Measurements from ENCODE around the gene UBE2Q1. TPM values are rescaled to one million over a fixed set of nuclear protein-coding genes. Genes with fewer than 3 reads are reported as not detected.
A peak's percentile ranks its signal among the peaks of the same experiment; 100 is the strongest.

Gene UBE2Q1
- total and polyA plus RNA-seq, 2 donors: 33.0 to 49.4 TPM

DNA sequence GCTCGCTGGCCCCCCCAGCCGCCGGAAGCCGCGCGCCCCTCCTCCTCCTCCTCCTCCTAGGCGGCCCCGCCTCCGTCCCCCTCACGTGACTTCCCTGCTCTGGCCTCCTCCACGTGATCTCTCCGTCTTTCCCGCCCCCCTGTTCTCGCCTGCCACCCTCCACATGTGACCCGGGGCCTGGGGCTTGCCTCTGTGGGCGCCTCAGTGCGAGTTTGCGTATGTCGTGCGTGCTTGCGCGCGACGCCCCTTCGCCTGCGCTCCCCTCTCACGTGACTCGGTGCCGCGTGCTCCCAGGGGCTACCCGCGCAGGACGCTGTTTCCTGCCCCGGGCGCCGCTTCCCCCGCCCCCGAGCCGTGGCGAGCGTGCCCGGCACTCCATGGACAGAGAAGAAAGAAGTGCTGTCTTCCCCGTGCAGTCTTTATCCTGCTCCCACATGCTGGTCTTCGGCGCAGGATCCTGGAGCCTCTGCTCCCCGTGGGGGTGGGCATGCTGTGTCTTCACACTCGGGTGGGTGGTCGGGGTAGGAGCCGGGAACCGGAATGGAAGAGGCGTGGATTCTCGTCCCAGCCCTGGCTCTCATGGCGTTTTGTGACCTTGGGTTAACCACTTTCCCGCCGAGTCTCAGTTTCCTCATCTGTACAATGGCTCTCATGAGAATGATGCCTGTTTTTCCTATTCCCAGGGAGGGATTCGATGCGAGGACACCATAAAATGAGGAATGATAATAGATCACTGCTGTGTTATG is 431 bp upstream of the UBE2Q1 start:
- Histone ChIP-seq H3K36me3 (ENCODE audit: control insufficient read depth in 2 of 2, insufficient read depth in 2 of 2, low read length in 1 of 2) (peaks cover 18 to 21% of the 10 kb centered on the region in 2 donors), H3K27ac (ENCODE audit: low read depth in 1 of 2, low read length in 1 of 2) (peak overlapping the region; percentile 33 to 90), H3K4me1 (ENCODE audit: control insufficient read depth in 2 of 2, insufficient read depth in 2 of 2, low read length in 2 of 2) (peaks cover 18 to 31% of the 10 kb centered on the region in 2 donors), H3K27me3 (ENCODE audit: control insufficient read depth in 2 of 2, insufficient read depth in 1 of 2, low read length in 1 of 2) (no peaks in the 10 kb centered on the region), H3K9me3 (ENCODE audit: control insufficient read depth in 2 of 2, insufficient read depth in 1 of 2, low read length in 1 of 2) (no peaks in the 10 kb centered on the region), H3K4me3 (ENCODE audit: low read length in 2 of 2) (peak overlapping the region; percentile 78 to 92)
- WGBS: under 1% methylated on average over 57 of the region's 57 CpGs
- peak; percentile 95 to 99 (median 99) for DNase-seq (ENCODE audit: low read depth in 6 of 9, low spot score in 9 of 9)

- H3K27ac ChIP-seq (ENCODE audit: low read depth in 1 of 2, low read length in 1 of 2): no peak overlapping the region
- no peaks in the 10 kb centered on the region for H3K9me3 ChIP-seq (ENCODE audit: control insufficient read depth in 2 of 2, insufficient read depth in 1 of 2, low read length in 1 of 2)
- peaks cover 33 to 36% of the 10 kb centered on the region in 2 donors for H3K36me3 ChIP-seq (ENCODE audit: control insufficient read depth in 2 of 2, insufficient read depth in 2 of 2, low read length in 1 of 2)
- peak overlapping the region; percentile 79 to 92 for H3K4me3 ChIP-seq (ENCODE audit: low read length in 2 of 2)
- WGBS: 43% methylated on average over 7 of the region's 7 CpGs
- DNase-seq (ENCODE audit: low read depth in 6 of 9, low spot score in 9 of 9): no peak
- no peaks in the 10 kb centered on the region for H3K27me3 ChIP-seq (ENCODE audit: control insufficient read depth in 2 of 2, insufficient read depth in 1 of 2, low read length in 1 of 2)
- H3K4me1 ChIP-seq (ENCODE audit: control insufficient read depth in 2 of 2, insufficient read depth in 2 of 2, low read length in 2 of 2): peaks cover 18 to 31% of the 10 kb centered on the region in 2 donors
Observed at GRCh38 chr1:154557248-154557938, 1.1 kb downstream of the UBE2Q1 start.

DNA sequence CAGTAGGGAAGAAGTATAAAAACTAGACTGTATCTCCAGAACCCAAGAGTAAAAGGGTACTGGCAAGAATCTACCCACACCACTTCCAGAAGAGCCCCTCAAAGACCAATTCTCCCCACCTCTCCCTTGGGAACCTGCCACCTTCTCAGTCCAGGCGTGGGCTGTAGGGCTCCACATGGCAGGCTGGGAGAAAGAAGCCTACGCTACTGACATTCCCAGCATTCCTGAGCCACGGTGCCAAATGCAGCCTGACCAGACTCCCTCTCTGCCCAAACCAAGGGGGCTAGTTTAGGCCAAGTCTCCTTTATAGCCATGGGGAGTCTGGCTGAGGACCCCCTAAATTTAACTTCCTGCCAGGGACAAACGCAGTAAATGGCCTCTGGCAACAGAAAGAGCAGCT is 2.0 kb downstream of the UBE2Q1 start:
- Histone ChIP-seq H3K9me3 (ENCODE audit: control insufficient read depth in 2 of 2, insufficient read depth in 1 of 2, low read length in 1 of 2) (no peaks in the 10 kb centered on the region), H3K4me1 (ENCODE audit: control insufficient read depth in 2 of 2, insufficient read depth in 2 of 2, low read length in 2 of 2) (peaks cover 18 to 31% of the 10 kb centered on the region in 2 donors), H3K27ac (ENCODE audit: low read depth in 1 of 2, low read length in 1 of 2) (no peak overlapping the region), H3K27me3 (ENCODE audit: control insufficient read depth in 2 of 2, insufficient read depth in 1 of 2, low read length in 1 of 2) (no peaks in the 10 kb centered on the region), H3K36me3 (ENCODE audit: control insufficient read depth in 2 of 2, insufficient read depth in 2 of 2, low read length in 1 of 2) (peaks cover 43 to 46% of the 10 kb centered on the region in 2 donors), H3K4me3 (ENCODE audit: low read length in 2 of 2) (peak overlapping the region in 1 of 2 donors; percentile 92)
- 81% methylated on average over 4 of the region's 4 CpGs for WGBS
- no peak for DNase-seq (ENCODE audit: low read depth in 6 of 9, low spot score in 9 of 9)

DNA sequence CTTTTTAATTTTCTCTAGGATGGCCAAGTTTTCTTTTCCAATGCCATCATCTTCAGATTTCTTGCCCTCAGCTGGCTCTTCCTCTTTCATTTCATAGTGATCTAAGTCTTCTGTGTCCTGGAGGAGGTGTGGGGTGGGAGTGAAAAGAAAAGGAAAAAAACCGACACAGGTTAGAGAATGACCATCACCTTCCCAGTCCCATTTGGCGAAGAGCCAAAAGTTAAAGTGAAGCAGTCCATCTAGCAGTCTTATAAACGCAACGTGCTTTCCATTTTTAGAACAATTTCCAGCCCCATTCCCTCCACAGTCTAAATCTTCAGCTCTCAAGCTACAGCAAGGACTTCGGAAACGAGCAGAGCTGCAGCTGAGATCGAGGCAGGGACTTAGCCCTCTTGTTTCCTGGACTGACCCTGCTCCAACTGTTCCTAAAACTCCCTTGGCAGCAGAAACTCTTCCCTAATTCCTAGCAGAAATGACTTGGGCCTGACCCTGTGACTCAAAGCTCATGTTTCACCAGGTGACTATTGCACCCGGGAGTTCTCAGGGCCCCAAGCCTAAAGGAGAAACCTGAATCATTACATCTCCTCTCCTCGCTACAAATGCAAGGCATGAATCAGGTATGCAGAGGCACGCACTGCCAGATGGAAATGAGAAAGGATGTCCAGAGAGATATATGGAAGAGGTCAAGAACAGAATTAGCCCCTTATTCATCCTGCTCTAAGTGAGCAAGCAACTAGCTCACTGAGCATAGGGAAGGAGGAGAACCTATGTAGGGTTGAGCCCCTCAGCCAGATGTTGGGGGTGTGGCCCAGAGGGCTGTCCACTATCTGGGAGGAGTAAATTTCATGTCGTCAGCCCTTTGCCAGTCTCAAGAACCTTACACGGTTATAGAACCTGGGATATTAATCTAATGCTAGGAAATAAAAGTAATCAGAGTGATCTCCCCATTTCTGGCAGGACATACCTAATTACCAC is 5.1 kb downstream of the UBE2Q1 start:
- no peak for DNase-seq (ENCODE audit: low read depth in 6 of 9, low spot score in 9 of 9)
- Histone ChIP-seq H3K27ac (ENCODE audit: low read depth in 1 of 2, low read length in 1 of 2) (no peak overlapping the region), H3K27me3 (ENCODE audit: control insufficient read depth in 2 of 2, insufficient read depth in 1 of 2, low read length in 1 of 2) (no peaks in the 10 kb centered on the region), H3K9me3 (ENCODE audit: control insufficient read depth in 2 of 2, insufficient read depth in 1 of 2, low read length in 1 of 2) (no peaks in the 10 kb centered on the region), H3K4me3 (ENCODE audit: low read length in 2 of 2) (no peak overlapping the region), H3K4me1 (ENCODE audit: control insufficient read depth in 2 of 2, insufficient read depth in 2 of 2, low read length in 2 of 2) (peaks cover 18 to 21% of the 10 kb centered on the region in 2 donors), H3K36me3 (ENCODE audit: control insufficient read depth in 2 of 2, insufficient read depth in 2 of 2, low read length in 1 of 2) (peaks cover 70 to 76% of the 10 kb centered on the region in 2 donors)
- 94% methylated on average over 12 of the region's 12 CpGs for WGBS

GRCh38 chr1:154552036-154552435 is 6.4 kb downstream of the UBE2Q1 start:
- Histone ChIP-seq H3K27ac (ENCODE audit: low read depth in 1 of 2, low read length in 1 of 2) (no peak overlapping the region), H3K36me3 (ENCODE audit: control insufficient read depth in 2 of 2, insufficient read depth in 2 of 2, low read length in 1 of 2) (peaks cover 70 to 76% of the 10 kb centered on the region in 2 donors), H3K4me1 (ENCODE audit: control insufficient read depth in 2 of 2, insufficient read depth in 2 of 2, low read length in 2 of 2) (peaks cover 10 to 13% of the 10 kb centered on the region in 2 donors), H3K9me3 (ENCODE audit: control insufficient read depth in 2 of 2, insufficient read depth in 1 of 2, low read length in 1 of 2) (no peaks in the 10 kb centered on the region), H3K27me3 (ENCODE audit: control insufficient read depth in 2 of 2, insufficient read depth in 1 of 2, low read length in 1 of 2) (no peaks in the 10 kb centered on the region), H3K4me3 (ENCODE audit: low read length in 2 of 2) (no peak overlapping the region)
- 98% methylated on average over 6 of the region's 6 CpGs for WGBS
- no peak for DNase-seq (ENCODE audit: low read depth in 6 of 9, low spot score in 9 of 9)

DNA sequence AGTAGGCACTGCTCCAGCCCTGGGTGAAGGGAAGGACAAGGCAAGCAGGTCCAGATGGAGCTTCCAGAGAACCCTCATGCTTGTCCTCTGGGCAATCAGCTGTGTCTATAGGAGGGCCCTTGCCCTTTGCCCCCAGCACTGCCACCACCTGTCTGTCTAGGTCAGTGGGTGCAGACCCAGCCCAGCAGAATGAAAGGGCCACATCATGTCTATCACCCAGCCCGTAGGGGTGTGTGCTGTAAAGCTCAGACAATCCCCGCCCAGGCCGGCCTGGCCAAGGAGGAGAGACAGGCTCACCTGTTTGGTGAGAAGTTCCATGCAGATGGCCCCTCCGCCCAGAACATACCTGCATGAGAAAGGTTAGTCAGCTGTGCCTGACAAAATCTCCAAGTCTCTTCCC is 7.0 kb downstream of the UBE2Q1 start:
- peaks cover 70 to 76% of the 10 kb centered on the region in 2 donors for H3K36me3 ChIP-seq (ENCODE audit: control insufficient read depth in 2 of 2, insufficient read depth in 2 of 2, low read length in 1 of 2)
- 96% methylated on average over 4 of the region's 4 CpGs for WGBS
- no peak overlapping the region for H3K4me3 ChIP-seq (ENCODE audit: low read length in 2 of 2)
- H3K9me3 ChIP-seq (ENCODE audit: control insufficient read depth in 2 of 2, insufficient read depth in 1 of 2, low read length in 1 of 2): no peaks in the 10 kb centered on the region
- no peak overlapping the region for H3K27ac ChIP-seq (ENCODE audit: low read depth in 1 of 2, low read length in 1 of 2)
- DNase-seq (ENCODE audit: low read depth in 6 of 9, low spot score in 9 of 9): no peak
- no peaks in the 10 kb centered on the region for H3K27me3 ChIP-seq (ENCODE audit: control insufficient read depth in 2 of 2, insufficient read depth in 1 of 2, low read length in 1 of 2)
- peaks cover 4 to 8% of the 10 kb centered on the region in 2 donors for H3K4me1 ChIP-seq (ENCODE audit: control insufficient read depth in 2 of 2, insufficient read depth in 2 of 2, low read length in 2 of 2)

DNA sequence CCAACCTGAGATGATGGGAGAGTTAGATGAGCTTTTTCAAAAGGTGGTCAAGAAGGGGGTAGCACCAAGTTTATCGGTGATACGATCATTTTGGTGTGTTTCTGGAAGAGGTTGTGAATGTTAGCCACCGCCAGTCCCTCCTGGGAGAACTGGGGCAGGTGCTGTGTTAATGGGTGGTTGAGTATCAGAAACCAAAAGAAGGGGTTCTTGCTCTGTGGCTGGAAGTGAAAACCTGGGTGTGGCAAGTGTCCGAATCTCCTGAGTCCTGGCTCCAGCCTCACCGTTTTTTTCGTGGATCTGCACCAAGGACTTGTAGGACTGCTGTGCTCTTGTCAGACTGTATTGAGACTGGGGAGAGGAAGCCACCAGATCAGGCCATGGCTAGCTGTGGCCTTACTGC is 7.8 kb downstream of the UBE2Q1 start:
- Histone ChIP-seq H3K9me3 (ENCODE audit: control insufficient read depth in 2 of 2, insufficient read depth in 1 of 2, low read length in 1 of 2) (no peaks in the 10 kb centered on the region), H3K4me3 (ENCODE audit: low read length in 2 of 2) (no peak overlapping the region), H3K27me3 (ENCODE audit: control insufficient read depth in 2 of 2, insufficient read depth in 1 of 2, low read length in 1 of 2) (no peaks in the 10 kb centered on the region), H3K4me1 (ENCODE audit: control insufficient read depth in 2 of 2, insufficient read depth in 2 of 2, low read length in 2 of 2) (peaks cover 0 to 2% of the 10 kb centered on the region in 2 donors), H3K27ac (ENCODE audit: low read depth in 1 of 2, low read length in 1 of 2) (no peak overlapping the region), H3K36me3 (ENCODE audit: control insufficient read depth in 2 of 2, insufficient read depth in 2 of 2, low read length in 1 of 2) (peaks cover 66 to 71% of the 10 kb centered on the region in 2 donors)
- 88% methylated on average over 6 of the region's 6 CpGs for WGBS
- no peak for DNase-seq (ENCODE audit: low read depth in 6 of 9, low spot score in 9 of 9)

GRCh38 chr1:154550070-154550469 is 8.4 kb downstream of the UBE2Q1 start:
- Histone ChIP-seq H3K36me3 (ENCODE audit: control insufficient read depth in 2 of 2, insufficient read depth in 2 of 2, low read length in 1 of 2) (peaks cover 60 to 65% of the 10 kb centered on the region in 2 donors), H3K27me3 (ENCODE audit: control insufficient read depth in 2 of 2, insufficient read depth in 1 of 2, low read length in 1 of 2) (no peaks in the 10 kb centered on the region), H3K4me3 (ENCODE audit: low read length in 2 of 2) (no peak overlapping the region), H3K4me1 (ENCODE audit: control insufficient read depth in 2 of 2, insufficient read depth in 2 of 2, low read length in 2 of 2) (peaks cover 0 to 2% of the 10 kb centered on the region in 2 donors), H3K9me3 (ENCODE audit: control insufficient read depth in 2 of 2, insufficient read depth in 1 of 2, low read length in 1 of 2) (no peaks in the 10 kb centered on the region), H3K27ac (ENCODE audit: low read depth in 1 of 2, low read length in 1 of 2) (no peak overlapping the region)
- no peak for DNase-seq (ENCODE audit: low read depth in 6 of 9, low spot score in 9 of 9)
- WGBS: 94% methylated on average over 5 of the region's 5 CpGs
